ENCODE data around the gene C3orf18. TPM values are rescaled to one million over a fixed set of nuclear protein-coding genes. Genes with fewer than 3 reads are reported as not detected.

Gene C3orf18
- total RNA-seq, 1 experiment from 2014 or later = 7.1 TPM

- no peak overlapping the region for H4K91ac ChIP-seq (ENCODE audit: insufficient read length, low read depth, low read length)
- H3K4me1 ChIP-seq (ENCODE audit: insufficient read depth, low read length) = no peaks in the 10 kb centered on the region
- H3K4me2 ChIP-seq (ENCODE audit: insufficient read depth, insufficient read length, low read length) = no peak overlapping the region
- H3K56ac ChIP-seq (ENCODE audit: insufficient read length, low read depth, low read length) = no peak overlapping the region
- H3K79me1 ChIP-seq (ENCODE audit: insufficient read depth, low read depth, low read length, poor library complexity, severe bottlenecking) = no peaks in the 10 kb centered on the region
- Mint-ChIP-seq H3K9me3 (no peaks in the 10 kb centered on the region), H3K27me3 (ENCODE audit: low read depth) (peaks cover 11% of the 10 kb centered on the region), H3K36me3 (ENCODE audit: insufficient read depth in 1 of 3, low read depth in 3 of 3) (no peaks in the 10 kb centered on the region), H3K27ac (peak overlapping the region in 2 of 3 experiments; percentile 30 to 54; a peak in 2 of 7 replicates), H3K4me3 (no peak overlapping the region), H3K4me1 (peaks cover 24 to 25% of the 10 kb centered on the region in 2 experiments)
- no peaks in the 10 kb centered on the region for H3K9me3 ChIP-seq (ENCODE audit: control insufficient read depth, low read depth, low read length)
- H2BK5ac ChIP-seq (ENCODE audit: insufficient read length, low read length) = no peak overlapping the region
- H2BK120ac ChIP-seq (ENCODE audit: low read depth, low read length, poor library complexity, severe bottlenecking) = no peak overlapping the region
- H3T11ph ChIP-seq (ENCODE audit: low read length) = no peak overlapping the region
- H2BK20ac ChIP-seq (ENCODE audit: low read depth, low read length, poor library complexity, severe bottlenecking) = no peak overlapping the region
- TF ChIP-seq, protein P1, sequence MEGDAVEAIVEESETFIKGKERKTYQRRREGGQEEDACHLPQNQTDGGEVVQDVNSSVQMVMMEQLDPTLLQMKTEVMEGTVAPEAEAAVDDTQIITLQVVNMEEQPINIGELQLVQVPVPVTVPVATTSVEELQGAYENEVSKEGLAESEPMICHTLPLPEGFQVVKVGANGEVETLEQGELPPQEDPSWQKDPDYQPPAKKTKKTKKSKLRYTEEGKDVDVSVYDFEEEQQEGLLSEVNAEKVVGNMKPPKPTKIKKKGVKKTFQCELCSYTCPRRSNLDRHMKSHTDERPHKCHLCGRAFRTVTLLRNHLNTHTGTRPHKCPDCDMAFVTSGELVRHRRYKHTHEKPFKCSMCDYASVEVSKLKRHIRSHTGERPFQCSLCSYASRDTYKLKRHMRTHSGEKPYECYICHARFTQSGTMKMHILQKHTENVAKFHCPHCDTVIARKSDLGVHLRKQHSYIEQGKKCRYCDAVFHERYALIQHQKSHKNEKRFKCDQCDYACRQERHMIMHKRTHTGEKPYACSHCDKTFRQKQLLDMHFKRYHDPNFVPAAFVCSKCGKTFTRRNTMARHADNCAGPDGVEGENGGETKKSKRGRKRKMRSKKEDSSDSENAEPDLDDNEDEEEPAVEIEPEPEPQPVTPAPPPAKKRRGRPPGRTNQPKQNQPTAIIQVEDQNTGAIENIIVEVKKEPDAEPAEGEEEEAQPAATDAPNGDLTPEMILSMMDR (conservative IDR thresholded peaks at IDR 0.05) = no peak
- DNase-seq = no peak
- H3K14ac ChIP-seq (ENCODE audit: insufficient read depth, low read length) = no peak overlapping the region
- no peak overlapping the region for H2AK5ac ChIP-seq (ENCODE audit: insufficient read length, low read length)
- H3K27me3 ChIP-seq (ENCODE audit: insufficient read depth, low read length) = no peaks in the 10 kb centered on the region
- no peak overlapping the region for H3K9ac ChIP-seq (ENCODE audit: extremely low read depth, insufficient read length, low read length)
- no peak overlapping the region for H3K18ac ChIP-seq (ENCODE audit: insufficient read length, low read depth, low read length)
- H4K8ac ChIP-seq (replicated peaks; ENCODE audit: insufficient read length, low read depth, low read length) = no peak overlapping the region
- no CpG with 5 or more reads among the region's 3 CpGs for WGBS (ENCODE audit: extremely low coverage, insufficient read length, low lambda C conversion rate)
- no peak overlapping the region for H3K27ac ChIP-seq (ENCODE audit: insufficient read length, low read depth, low read length)
- no peak overlapping the region for H2BK12ac ChIP-seq (ENCODE audit: insufficient read length, low read depth, low read length)
- no peak overlapping the region for H3K4ac ChIP-seq (ENCODE audit: low read depth, low read length)
- no peak overlapping the region for H4K5ac ChIP-seq (ENCODE audit: insufficient read length, low read depth, low read length)
- H2AFZ ChIP-seq (ENCODE audit: low read length) = no peak overlapping the region
- H2BK15ac ChIP-seq (ENCODE audit: low read depth, low read length) = no peak overlapping the region
- H3K79me2 ChIP-seq (ENCODE audit: insufficient read depth, low read length) = no peaks in the 10 kb centered on the region
- no peaks in the 10 kb centered on the region for H3K23me2 ChIP-seq (ENCODE audit: insufficient read length, low read depth, low read length, poor library complexity, severe bottlenecking)
- no peak overlapping the region for H3K23ac ChIP-seq (ENCODE audit: insufficient read length, low read depth, low read length)
- no peaks in the 10 kb centered on the region for H4K20me1 ChIP-seq (ENCODE audit: control insufficient read depth, insufficient read depth, insufficient read length)
Measured at GRCh38 chr3:50549226-50549625, 18.3 kb downstream of the C3orf18 start.

Data from H9 (cell line).